ENCODE measurements around the gene POMT2.
"Not testable (repeated sequence)": the region's sequence is repeated elsewhere in the genome, so short reads cannot be mapped to it uniquely, and the experiment has no call there.

POMT2 gene

GRCh38 chr14:77303417-77304156, 17.1 kb downstream of the POMT2 start:
- no peak overlapping the region for H3K4me3 ChIP-seq (ENCODE audit: low read depth, low read length)

- no peak overlapping the region for H3K4me3 ChIP-seq (ENCODE audit: low read depth, low read length)
Measured at GRCh38 chr14:77302926-77303325, 17.8 kb downstream of the POMT2 start.

GRCh38 chr14:77301103-77301502, 19.6 kb downstream of the POMT2 start:
- H3K4me3 ChIP-seq (ENCODE audit: low read depth, low read length), result no peak overlapping the region

- H3K4me3 ChIP-seq (ENCODE audit: low read depth, low read length), result no peak overlapping the region
Measured at GRCh38 chr14:77299771-77300170, 20.9 kb downstream of the POMT2 start.

GRCh38 chr14:77296906-77297305, 23.8 kb downstream of the POMT2 start:
- no peak overlapping the region for H3K4me3 ChIP-seq (ENCODE audit: low read depth, low read length)

GRCh38 chr14:77296155-77296554, 24.5 kb downstream of the POMT2 start:
- no peak overlapping the region for H3K4me3 ChIP-seq (ENCODE audit: low read depth, low read length)

GRCh38 chr14:77290705-77291104, 30.0 kb downstream of the POMT2 start:
- H3K4me3 ChIP-seq (ENCODE audit: low read depth, low read length), result no peak overlapping the region

GRCh38 chr14:77286576-77286975, 34.1 kb downstream of the POMT2 start:
- H3K4me3 ChIP-seq (ENCODE audit: low read depth, low read length), result no peak overlapping the region

- no peak overlapping the region for H3K4me3 ChIP-seq (ENCODE audit: low read depth, low read length)
Measured at GRCh38 chr14:77284466-77284865, 36.2 kb downstream of the POMT2 start.

- H3K4me3 ChIP-seq (ENCODE audit: low read depth, low read length), result no peak overlapping the region
Measured at GRCh38 chr14:77284066-77284465, 36.6 kb downstream of the POMT2 start.

- no peak overlapping the region for H3K4me3 ChIP-seq (ENCODE audit: low read depth, low read length)
Measured at GRCh38 chr14:77281852-77282410, 38.8 kb downstream of the POMT2 start.

GRCh38 chr14:77280921-77281320, 39.8 kb downstream of the POMT2 start:
- not testable (repeated sequence) for H3K4me3 ChIP-seq (ENCODE audit: low read depth, low read length)

- no peak overlapping the region for H3K4me3 ChIP-seq (ENCODE audit: low read depth, low read length)
Measured at GRCh38 chr14:77279719-77280118, 41.0 kb downstream of the POMT2 start.

GRCh38 chr14:77278461-77279230, 42.0 kb downstream of the POMT2 start:
- no peak overlapping the region for H3K4me3 ChIP-seq (ENCODE audit: low read depth, low read length)

GRCh38 chr14:77276959-77277358, 43.7 kb downstream of the POMT2 start:
- H3K4me3 ChIP-seq (ENCODE audit: low read depth, low read length), result no peak overlapping the region

GRCh38 chr14:77276295-77276935, 44.3 kb downstream of the POMT2 start:
- no peak overlapping the region for H3K4me3 ChIP-seq (ENCODE audit: low read depth, low read length)

- H3K4me3 ChIP-seq (ENCODE audit: low read depth, low read length), result no peak overlapping the region
Measured at GRCh38 chr14:77275601-77276017, 45.1 kb downstream of the POMT2 start.

GRCh38 chr14:77275041-77275580, 45.6 kb downstream of the POMT2 start:
- no peak overlapping the region for H3K4me3 ChIP-seq (ENCODE audit: low read depth, low read length)

- H3K4me3 ChIP-seq (ENCODE audit: low read depth, low read length), result no peak overlapping the region
Measured at GRCh38 chr14:77273796-77274195, 46.9 kb downstream of the POMT2 start.

- no peak overlapping the region for H3K4me3 ChIP-seq (ENCODE audit: low read depth, low read length)
Measured at GRCh38 chr14:77272261-77272660, 48.4 kb downstream of the POMT2 start.

GRCh38 chr14:77271113-77271710, 49.5 kb downstream of the POMT2 start, which contains the start of gene NGB:
Gene NGB, minus strand, starts transcription at chr14:77271206. Its CDS starts 269 bp downstream, at chr14:77270937.
- H3K4me3 ChIP-seq (ENCODE audit: low read depth, low read length), result peak within 1 kb of the TSS; percentile 33

Measured in iPS-11a (cell line).